Stimulated activated naive CD4-positive, alpha-beta T cell treated with Interleukin-2 at 50 U/mL for 16 hours (primary cell): ENCODE measurements around the gene STK40.

Source experiments
- DNase-seq: peaks from one replicate; lab custom pipeline; 2025; lab: John Stamatoyannopoulos, UW

Gene STK40

GRCh38 chr1:36385410-36386264, at the start of gene STK40:
Gene STK40 (minus strand): TSS chr1:36385924. CDS start chr1:36361332, 24,592 bp downstream.
- DNase-seq: peak; percentile 99

GRCh38 chr1:36433102-36433501, 47.4 kb upstream of the STK40 start:
- DNase-seq: no peak

- no peak for DNase-seq
Observed at GRCh38 chr1:36432616-36433015, 46.9 kb upstream of the STK40 start.

GRCh38 chr1:36425791-36426190, 40.1 kb upstream of the STK40 start:
- DNase-seq: no peak

GRCh38 chr1:36421649-36422048, 35.9 kb upstream of the STK40 start:
- no peak for DNase-seq

- DNase-seq: peak; percentile 81
Observed at GRCh38 chr1:36420836-36421317, 35.2 kb upstream of the STK40 start.

GRCh38 chr1:36420409-36420808, 34.7 kb upstream of the STK40 start:
- DNase-seq: no peak

GRCh38 chr1:36419569-36419968, 33.8 kb upstream of the STK40 start:
- no peak for DNase-seq

- DNase-seq: no peak
Observed at GRCh38 chr1:36419140-36419539, 33.4 kb upstream of the STK40 start.

- DNase-seq: no peak
Observed at GRCh38 chr1:36417931-36418330, 32.2 kb upstream of the STK40 start.

- DNase-seq: no peak
Observed at GRCh38 chr1:36415661-36416326, 30.1 kb upstream of the STK40 start.

GRCh38 chr1:36414384-36414783, 28.7 kb upstream of the STK40 start:
- DNase-seq: no peak

- DNase-seq: peak; percentile 21
Observed at GRCh38 chr1:36411674-36412648, 26.2 kb upstream of the STK40 start.

- no peak for DNase-seq
Observed at GRCh38 chr1:36408479-36408878, 22.8 kb upstream of the STK40 start.

GRCh38 chr1:36406440-36406839, 20.7 kb upstream of the STK40 start:
- DNase-seq: no peak

GRCh38 chr1:36402504-36402890, 16.8 kb upstream of the STK40 start:
- no peak for DNase-seq

- DNase-seq: no peak
Observed at GRCh38 chr1:36401602-36402503, 16.1 kb upstream of the STK40 start.

- peak; percentile 35 for DNase-seq
Observed at GRCh38 chr1:36400825-36401601, 15.3 kb upstream of the STK40 start.

GRCh38 chr1:36400514-36400824, 14.7 kb upstream of the STK40 start:
- no peak for DNase-seq

GRCh38 chr1:36398370-36398977, 12.8 kb upstream of the STK40 start:
- DNase-seq: no peak
